H1 (cell line): ENCODE measurements around the gene PPME1.

Experiments used
- CEBPB ChIP-seq: IDR thresholded peaks from 2 replicates; pipeline ENCODE4 v1.6.1; 2012; ENCODE audit warnings: low read depth, low read length
- CHD1 ChIP-seq: IDR thresholded peaks from 2 replicates; pipeline ENCODE4 v1.6.1; 2012; ENCODE audit warnings: low read depth, low read length, improper control_type of control experiment
- CTCF ChIP-seq, 3 experiments: IDR thresholded peaks; 1 replicate in 2 of 3; 2 replicates in 1 of 3; pipeline versions ENCODE4 v1.5.1 to v1.6.1; 2011; ENCODE audit warnings: low read length in 3 of 3, mild to moderate bottlenecking in 3 of 3, inconsistent platforms in 2 of 3, low read depth in 1 of 3, moderate library complexity in 1 of 3; ENCODE audit not compliant: insufficient read depth in 1 of 3; ENCODE audit errors: control extremely low read depth in 1 of 3
- EZH2 ChIP-seq: fragments of 200-600 bp; sonication (generic); IDR thresholded peaks from 2 replicates; pipeline ENCODE4 v1.7.1; 2012; ENCODE audit warnings: low read depth, mild to moderate bottlenecking, moderate library complexity, low read length, inconsistent platforms; ENCODE audit not compliant: severe bottlenecking
- POLR2A ChIP-seq, 2 experiments: IDR thresholded peaks; 1 replicate in 1 of 2; 2 replicates in 1 of 2; pipeline ENCODE4 v1.6.1; 2011; ENCODE audit warnings: low read depth in 2 of 2, low read length in 2 of 2, mild to moderate bottlenecking in 2 of 2; ENCODE audit errors: control extremely low read depth in 1 of 2
- POLR2AphosphoS5 ChIP-seq: IDR thresholded peaks from 2 replicates; pipeline ENCODE4 v1.6.1; 2011; ENCODE audit warnings: low read depth, low read length
- POU5F1 ChIP-seq: IDR thresholded peaks from 2 replicates; pipeline ENCODE4 v1.6.1; 2011; ENCODE audit warnings: low read depth, mild to moderate bottlenecking, low read length, moderate library complexity
- SIN3A ChIP-seq, 2 experiments: IDR thresholded peaks in 1 of 2; conservative IDR thresholded peaks in 1 of 2; 2 replicates each; pipeline ENCODE4 v1.6.1; 2011 to 2012; ENCODE audit warnings: low read length in 2 of 2, improper control_type of control experiment in 1 of 2, low read depth in 1 of 2, mild to moderate bottlenecking in 1 of 2
- SUZ12 ChIP-seq: fragments of 200-600 bp; sonication (generic); IDR thresholded peaks from 2 replicates; pipeline ENCODE4 v1.6.1; 2012; ENCODE audit warnings: mild to moderate bottlenecking, inconsistent platforms, low read length, moderate library complexity, mixed read lengths
- TAF1 ChIP-seq: IDR thresholded peaks from 2 replicates; pipeline ENCODE4 v1.6.1; 2011; ENCODE audit warnings: mild to moderate bottlenecking, low read depth, low read length
- TBP ChIP-seq: IDR thresholded peaks from 2 replicates; pipeline ENCODE4 v1.6.1; 2011; ENCODE audit warnings: low read depth, low read length, improper control_type of control experiment
- YY1 ChIP-seq: IDR thresholded peaks from 2 replicates; pipeline ENCODE4 v1.6.1; 2011; ENCODE audit warnings: low read depth, mild to moderate bottlenecking, low read length

- TF ChIP-seq TBP (no peak), CHD1 (no peak), SIN3A (conservative IDR thresholded peaks at IDR 0.05 in 1 of 2, IDR thresholded peaks at IDR 0.05 in 1 of 2; ENCODE audit: low read depth in 1 of 2, low read length in 2 of 2) (no peak), CEBPB (no peak), POLR2AphosphoS5 (no peak), POLR2A (IDR thresholded peaks at IDR 0.05; ENCODE audit: control extremely low read depth in 1 of 2, low read depth in 2 of 2, low read length in 2 of 2) (no peak), SUZ12 (no peak), CTCF (IDR thresholded peaks at IDR 0.05; ENCODE audit: control extremely low read depth in 1 of 3, insufficient read depth in 1 of 3, low read depth in 1 of 3, low read length in 3 of 3) (no peak), EZH2 (no peak), POU5F1 (no peak), TAF1 (no peak), YY1 (no peak)
Measured at GRCh38 chr11:74144592-74144991, 26.5 kb upstream of the PPME1 start.
